C1 segment of cervical spinal cord (tissue), 14 donors: ENCODE measurements around the gene FOLR1.
"Not testable (repeated sequence)": the region's sequence is repeated elsewhere in the genome, so short reads cannot be mapped to it uniquely, and the experiment has no call there.

ENCODE experiments used
- DNase-seq, 14 donors: peaks; one replicate each; lab custom pipeline; 2025; lab: John Stamatoyannopoulos, UW

FOLR1 gene

GRCh38 chr11:72191961-72192381, at the start of gene FOLR1:
Gene FOLR1, plus strand, starts transcription at chr11:72192140. Its CDS starts 34 bp downstream, at chr11:72192174.
- DNase-seq, result no peak

- not testable (repeated sequence) for DNase-seq
Observed at GRCh38 chr11:72142543-72142942, 49.4 kb upstream of the FOLR1 start.

GRCh38 chr11:72144807-72145565, 47.0 kb upstream of the FOLR1 start:
- no peak for DNase-seq

GRCh38 chr11:72146625-72147024, 45.3 kb upstream of the FOLR1 start:
- DNase-seq, result no peak

- DNase-seq, result no peak
Observed at GRCh38 chr11:72150882-72151281, 41.1 kb upstream of the FOLR1 start.

GRCh38 chr11:72153874-72154273, 38.1 kb upstream of the FOLR1 start:
- not testable (repeated sequence) for DNase-seq

- no peak for DNase-seq
Observed at GRCh38 chr11:72154816-72155215, 37.1 kb upstream of the FOLR1 start.

- DNase-seq, result no peak
Observed at GRCh38 chr11:72155751-72156150, 36.2 kb upstream of the FOLR1 start.

GRCh38 chr11:72157131-72157530, 34.8 kb upstream of the FOLR1 start:
- DNase-seq, result no peak

- no peak for DNase-seq
Observed at GRCh38 chr11:72160319-72160718, 31.6 kb upstream of the FOLR1 start.

GRCh38 chr11:72162891-72163492, 28.9 kb upstream of the FOLR1 start:
- DNase-seq, result no peak

- DNase-seq, result not testable (repeated sequence)
Observed at GRCh38 chr11:72164187-72164586, 27.8 kb upstream of the FOLR1 start.

GRCh38 chr11:72169046-72169555, 22.8 kb upstream of the FOLR1 start:
- DNase-seq, result not testable (repeated sequence)

- DNase-seq, result peak in 4 of 14 donors; percentile 5 to 36 (median 16)
Observed at GRCh38 chr11:72169754-72170153, 22.2 kb upstream of the FOLR1 start.

GRCh38 chr11:72172043-72172442, 19.9 kb upstream of the FOLR1 start:
- not testable (repeated sequence) for DNase-seq

- no peak for DNase-seq
Observed at GRCh38 chr11:72173291-72173690, 18.6 kb upstream of the FOLR1 start.

GRCh38 chr11:72174302-72175070, 17.5 kb upstream of the FOLR1 start:
- no peak for DNase-seq

GRCh38 chr11:72177656-72178055, 14.3 kb upstream of the FOLR1 start:
- no peak for DNase-seq

- DNase-seq, result no peak
Observed at GRCh38 chr11:72179049-72179803, 12.7 kb upstream of the FOLR1 start.

- DNase-seq, result no peak
Observed at GRCh38 chr11:72179804-72180396, 12.0 kb upstream of the FOLR1 start.
